ENCODE results near the gene ANKRD16.

DNA sequence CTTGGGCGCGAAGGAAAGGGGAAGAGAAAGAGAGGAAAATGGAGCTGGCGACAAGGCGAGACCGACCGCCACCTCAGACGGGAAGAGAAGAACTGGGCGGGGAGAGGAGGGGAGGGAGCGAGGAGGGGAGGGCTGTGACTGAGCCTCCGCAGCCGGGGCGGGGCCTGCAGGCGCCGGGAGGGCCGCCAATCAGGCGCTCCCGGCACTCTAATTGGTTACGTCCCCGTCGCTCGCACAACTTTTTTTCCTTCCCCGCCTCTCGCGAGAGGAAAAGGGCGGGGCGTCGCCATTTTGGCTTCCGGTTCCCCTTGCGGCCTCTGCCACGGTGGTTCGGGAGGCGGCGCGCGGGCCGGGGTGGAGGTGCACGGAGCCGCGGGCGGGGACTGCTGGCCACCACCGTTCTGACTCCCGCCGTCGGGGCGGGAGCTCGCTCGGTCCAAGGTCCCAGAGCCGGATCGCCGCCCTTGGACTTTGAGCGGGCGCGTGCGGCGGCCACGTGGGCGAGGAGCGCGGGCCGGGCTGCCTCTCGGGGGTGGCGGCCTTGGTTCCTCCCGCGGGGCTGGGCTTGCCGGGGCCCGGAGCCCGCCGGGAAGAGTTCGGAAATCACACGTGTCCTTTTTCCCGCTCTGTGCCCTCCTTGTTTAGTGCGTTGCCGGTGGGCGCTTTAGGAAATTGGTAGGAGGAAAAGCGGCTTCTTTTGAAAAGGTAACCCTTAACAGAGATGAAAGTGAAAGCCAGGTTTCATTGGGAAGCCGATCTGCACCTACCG, 76.2 kb downstream of the ANKRD16 start, which contains the start of gene GDI2:
- TF ChIP-seq EP300 (IDR thresholded peaks at IDR 0.05) (peak in 1 of 4 donors; percentile 7), POLR2AphosphoS5 (IDR thresholded peaks at IDR 0.05) (peak; percentile 97 to 99 (median 98))
- TF ChIP-seq, protein P1, sequence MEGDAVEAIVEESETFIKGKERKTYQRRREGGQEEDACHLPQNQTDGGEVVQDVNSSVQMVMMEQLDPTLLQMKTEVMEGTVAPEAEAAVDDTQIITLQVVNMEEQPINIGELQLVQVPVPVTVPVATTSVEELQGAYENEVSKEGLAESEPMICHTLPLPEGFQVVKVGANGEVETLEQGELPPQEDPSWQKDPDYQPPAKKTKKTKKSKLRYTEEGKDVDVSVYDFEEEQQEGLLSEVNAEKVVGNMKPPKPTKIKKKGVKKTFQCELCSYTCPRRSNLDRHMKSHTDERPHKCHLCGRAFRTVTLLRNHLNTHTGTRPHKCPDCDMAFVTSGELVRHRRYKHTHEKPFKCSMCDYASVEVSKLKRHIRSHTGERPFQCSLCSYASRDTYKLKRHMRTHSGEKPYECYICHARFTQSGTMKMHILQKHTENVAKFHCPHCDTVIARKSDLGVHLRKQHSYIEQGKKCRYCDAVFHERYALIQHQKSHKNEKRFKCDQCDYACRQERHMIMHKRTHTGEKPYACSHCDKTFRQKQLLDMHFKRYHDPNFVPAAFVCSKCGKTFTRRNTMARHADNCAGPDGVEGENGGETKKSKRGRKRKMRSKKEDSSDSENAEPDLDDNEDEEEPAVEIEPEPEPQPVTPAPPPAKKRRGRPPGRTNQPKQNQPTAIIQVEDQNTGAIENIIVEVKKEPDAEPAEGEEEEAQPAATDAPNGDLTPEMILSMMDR (IDR thresholded peaks at IDR 0.05): no peak
